A172 (cell line): Measurements from ENCODE around the gene SLC44A2. TPM values are rescaled to one million over a fixed set of nuclear protein-coding genes. Genes with fewer than 3 reads are reported as not detected.
A peak's percentile ranks its signal among the peaks of the same experiment; 100 is the strongest.

Source experiments
- DNase-seq: peaks from one replicate; pipeline ENCODE4 v3.0.0-alpha.2; 2015; ENCODE audit warnings: low spot score
- total RNA-seq: library from RNA; depleted of rRNA; stranded (reverse); fragments of >200 nt; shearing (Covaris generic); gene quantifications from 2 replicates; pipeline ENCODE4 v1.2.3, GENCODE V29; 2014; rRNA removed

SLC44A2 gene
- total RNA-seq, result 54.9 and 327 TPM in 2 replicates

DNA sequence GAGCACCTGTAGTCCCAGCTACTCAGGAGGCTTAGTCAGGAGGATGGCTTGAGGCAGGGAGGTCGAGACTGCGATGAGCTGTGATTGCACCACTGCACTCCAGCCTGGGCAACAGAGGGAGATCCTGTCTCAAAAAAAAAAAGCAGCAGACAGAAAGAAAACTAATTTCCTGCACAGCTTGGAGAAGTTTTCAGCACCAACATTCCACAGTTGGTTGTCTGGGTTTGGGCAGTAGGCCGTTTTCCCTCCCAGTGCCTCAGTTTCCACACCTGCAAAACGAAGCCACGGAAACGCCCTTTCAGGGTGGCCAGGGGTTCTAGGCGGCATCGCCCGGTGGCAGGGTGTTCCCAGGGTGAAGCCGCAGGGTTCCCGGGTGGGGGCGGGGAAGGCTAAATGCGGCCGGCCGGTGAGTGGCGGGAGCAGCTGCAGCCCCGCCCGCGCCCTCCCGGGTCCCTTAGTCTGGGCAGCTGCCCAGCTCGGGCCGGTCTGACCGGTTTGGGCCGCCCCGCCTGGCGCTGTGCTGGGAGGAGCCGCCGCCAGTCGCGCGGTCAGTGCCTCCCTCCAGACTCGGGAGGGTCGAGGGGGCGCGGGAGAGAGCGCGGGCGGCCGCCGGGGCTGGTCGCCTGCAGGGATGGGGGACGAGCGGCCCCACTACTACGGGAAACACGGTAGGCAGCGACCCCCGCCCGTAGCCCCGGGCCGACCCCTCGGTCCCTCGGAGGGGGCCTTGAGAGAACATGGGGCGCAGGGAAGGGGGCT, at the start of gene SLC44A2:
Gene SLC44A2 (plus strand): TSS at position 551 of the 759 bp plus-strand sequence. CDS start 81 bp downstream, at position 632.
- peak; percentile 63 for DNase-seq

DNA sequence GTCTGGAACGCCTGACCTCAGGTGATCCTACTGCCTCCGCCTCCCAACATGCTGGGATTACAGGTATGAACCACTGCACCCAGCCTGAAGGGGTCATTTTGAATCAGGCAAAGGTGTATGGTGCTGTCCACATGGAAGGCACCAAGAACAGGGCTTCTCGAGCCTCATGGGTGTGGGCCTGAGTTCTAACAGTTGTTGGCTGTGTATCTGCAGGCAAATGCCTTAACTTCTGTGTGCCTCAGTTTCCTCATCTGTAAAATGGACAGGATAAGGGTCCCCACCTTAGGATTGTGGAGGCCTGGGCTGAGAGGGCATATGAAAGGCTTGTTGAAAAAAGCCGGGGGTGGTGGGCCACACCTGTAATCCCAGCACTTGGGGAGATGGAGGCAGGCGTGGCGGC, 47.4 kb upstream of the SLC44A2 start:
- DNase-seq, result no peak

DNA sequence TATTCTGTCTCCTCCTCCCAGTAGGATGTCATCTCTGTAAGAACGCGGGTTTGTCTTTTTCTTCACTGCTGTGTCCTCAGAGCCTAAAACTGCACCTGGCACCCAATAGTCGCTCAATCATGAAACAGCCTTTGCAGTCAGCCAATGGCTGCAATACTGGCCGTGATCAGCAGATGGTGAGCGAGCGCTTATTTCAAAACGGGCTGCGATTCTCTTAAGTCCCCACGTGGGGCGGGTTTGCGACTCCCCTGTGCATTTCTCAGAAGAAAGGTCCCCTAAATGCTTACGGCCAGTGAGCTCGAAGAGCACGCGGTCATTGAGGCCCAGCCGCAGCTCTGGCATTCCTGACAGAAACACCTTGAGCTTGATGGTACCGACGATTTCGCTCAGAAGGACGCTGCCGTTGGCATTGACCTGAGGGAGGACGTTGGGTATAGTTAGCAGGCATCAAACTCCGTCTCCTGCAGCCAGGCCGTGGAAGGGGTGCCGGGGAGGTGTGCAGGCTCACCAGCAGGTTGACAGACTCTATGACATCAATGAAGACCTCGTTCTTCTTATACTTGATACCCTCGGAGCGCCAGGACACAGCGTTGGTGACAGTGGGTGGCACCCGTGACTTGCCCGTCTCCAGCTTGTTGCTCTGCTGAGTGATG, 44.2 kb upstream of the SLC44A2 start:
- DNase-seq, result peak; percentile 90

DNA sequence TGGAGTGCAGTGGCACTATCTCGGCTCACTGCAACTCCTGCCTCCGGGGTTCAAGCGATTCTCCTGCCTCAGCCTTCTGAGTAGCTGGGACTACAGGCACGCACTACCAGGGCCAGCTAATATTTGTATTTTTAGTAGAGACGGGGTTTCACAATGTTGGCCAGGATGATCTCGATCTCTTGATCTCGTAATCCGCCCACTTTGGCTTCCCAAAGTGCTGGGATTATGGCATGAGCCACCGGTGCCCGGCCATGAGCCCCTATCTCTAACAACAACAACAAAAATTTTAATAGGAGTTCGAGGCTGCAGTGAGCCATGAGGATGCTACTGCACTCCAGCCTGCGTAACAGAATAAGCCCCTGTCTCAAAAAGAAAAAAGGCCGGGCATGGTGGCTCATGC, 43.3 kb upstream of the SLC44A2 start:
- DNase-seq, result no peak

DNA sequence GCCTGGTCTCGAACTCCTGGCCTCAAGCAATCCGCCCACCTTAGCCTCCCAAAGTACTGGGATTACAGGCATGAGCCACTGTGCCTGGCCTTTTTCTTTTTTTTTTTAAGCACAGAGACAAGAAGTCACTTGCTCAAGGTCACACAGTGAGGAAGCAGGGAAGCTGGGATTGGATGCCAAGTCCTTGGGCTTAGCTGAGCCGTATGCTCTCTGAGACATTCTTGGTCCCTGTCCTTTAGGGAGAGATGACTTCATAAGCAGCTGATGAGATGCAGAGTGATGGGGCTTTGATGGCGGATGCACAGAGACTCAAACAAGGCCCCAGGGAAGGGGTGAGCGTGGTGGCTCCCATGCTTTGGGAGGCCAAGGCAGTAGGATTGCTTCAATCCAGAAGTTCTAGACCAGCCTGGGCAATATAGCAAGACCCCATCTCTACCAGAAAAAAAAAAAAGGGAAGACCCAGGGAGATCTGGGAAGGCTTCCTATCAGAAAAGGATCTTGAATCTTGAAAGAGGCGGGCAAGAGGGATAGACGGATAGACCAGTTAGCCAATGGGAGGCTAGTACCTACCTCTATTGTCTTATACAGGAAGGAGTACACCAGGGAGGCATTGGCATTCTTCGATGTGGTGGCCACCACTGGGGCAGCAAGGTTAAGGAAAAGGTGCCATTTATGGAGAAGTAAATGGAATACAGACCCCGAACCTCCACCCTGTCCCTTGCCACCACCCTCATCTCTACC, 42.1 kb upstream of the SLC44A2 start:
- DNase-seq, result peak; percentile 29

DNA sequence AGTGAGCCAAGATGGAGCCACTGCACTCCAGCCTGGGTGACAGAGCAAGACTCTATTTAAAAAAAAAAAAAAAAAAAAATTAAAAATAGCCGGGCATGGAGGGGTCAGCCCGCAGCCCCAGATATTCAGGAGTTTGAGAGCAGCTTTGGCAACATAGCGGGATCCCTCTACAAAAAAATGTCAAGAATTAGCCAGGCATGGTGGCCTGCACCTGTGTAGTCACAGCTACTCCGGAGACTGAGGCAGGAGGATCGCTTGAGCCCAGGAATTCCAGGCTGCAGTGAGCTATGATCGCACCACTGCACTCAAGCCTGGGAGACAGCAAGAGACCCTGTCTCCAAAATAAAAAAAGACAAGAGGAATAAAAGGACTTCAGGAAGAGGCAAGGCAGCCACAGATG, 39.0 kb upstream of the SLC44A2 start:
- no peak for DNase-seq

DNA sequence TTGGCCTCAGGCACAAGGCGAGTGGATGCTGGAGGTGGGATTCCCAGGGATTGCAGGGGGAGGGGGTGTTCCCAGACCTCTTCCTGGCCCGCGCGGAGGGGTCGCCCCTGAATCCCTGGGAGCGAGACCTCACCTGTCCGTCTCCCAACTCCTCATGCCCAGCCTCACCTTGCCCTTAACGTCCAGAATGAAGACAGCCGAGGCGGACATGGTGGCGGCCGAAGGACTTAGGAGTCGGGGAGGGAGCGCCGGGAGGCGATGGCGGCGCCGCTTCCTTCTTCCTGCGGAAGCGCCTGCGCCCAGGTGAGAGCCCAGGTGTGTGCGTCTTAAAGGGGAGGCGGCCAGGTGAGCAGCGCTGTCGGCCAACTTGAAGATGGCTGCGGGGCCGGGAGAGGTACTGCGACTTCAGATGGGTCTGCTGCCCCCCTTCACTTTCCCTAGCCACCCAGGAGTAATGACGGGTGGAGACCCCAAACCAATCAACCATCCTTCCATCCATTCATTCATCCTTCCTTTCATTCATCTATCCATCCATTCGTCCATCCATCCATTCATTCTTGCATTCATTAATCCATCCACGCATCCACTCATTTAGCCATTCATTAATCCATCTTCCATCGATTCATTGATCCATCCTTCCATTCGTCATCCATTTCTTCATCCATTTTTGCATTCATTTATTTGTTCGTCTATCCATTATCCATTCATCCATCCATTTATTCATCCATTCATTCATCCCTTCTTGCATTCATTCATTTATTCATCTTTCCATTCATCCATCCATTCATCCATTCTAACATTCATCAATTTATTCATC, 38.1 kb upstream of the SLC44A2 start, which contains the start of gene AP1M2:
Gene AP1M2 (minus strand): TSS at position 291 of the 817 bp plus-strand sequence. CDS start 81 bp downstream, at position 210.
- DNase-seq, result no peak

DNA sequence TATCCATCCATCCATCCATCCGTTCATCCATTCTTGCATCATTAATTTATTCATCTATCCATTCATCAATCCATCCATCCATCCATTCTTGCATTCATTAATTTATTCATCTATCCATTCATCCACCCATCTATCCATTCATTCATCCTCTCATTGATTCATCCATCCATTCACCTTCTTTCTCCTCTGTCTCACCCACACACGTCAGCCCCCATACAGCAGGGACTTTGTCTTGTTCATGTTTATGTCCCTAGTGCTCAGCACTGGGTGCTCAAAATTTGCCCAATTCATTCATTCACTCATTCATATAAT, 37.6 kb upstream of the SLC44A2 start:
- no peak for DNase-seq

DNA sequence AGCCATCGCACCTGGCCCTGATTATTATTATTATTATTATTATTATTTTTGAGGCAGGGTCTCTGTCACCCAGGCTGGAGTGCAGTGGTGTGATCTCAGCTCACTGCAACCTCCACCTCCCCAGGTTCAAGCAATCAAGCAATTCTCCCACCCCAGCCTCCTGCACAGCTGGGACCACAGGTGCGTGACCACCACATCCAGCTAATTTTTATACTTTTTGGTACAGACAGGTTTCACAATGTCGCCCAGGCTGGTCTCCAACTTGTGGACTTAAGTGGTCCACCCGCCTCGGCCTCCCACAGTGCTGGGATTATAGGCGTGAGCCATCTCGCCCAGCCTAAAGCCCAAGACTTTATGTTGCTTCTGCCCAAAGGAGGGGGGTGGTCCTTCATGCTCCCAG, 32.2 kb upstream of the SLC44A2 start:
- no peak for DNase-seq

DNA sequence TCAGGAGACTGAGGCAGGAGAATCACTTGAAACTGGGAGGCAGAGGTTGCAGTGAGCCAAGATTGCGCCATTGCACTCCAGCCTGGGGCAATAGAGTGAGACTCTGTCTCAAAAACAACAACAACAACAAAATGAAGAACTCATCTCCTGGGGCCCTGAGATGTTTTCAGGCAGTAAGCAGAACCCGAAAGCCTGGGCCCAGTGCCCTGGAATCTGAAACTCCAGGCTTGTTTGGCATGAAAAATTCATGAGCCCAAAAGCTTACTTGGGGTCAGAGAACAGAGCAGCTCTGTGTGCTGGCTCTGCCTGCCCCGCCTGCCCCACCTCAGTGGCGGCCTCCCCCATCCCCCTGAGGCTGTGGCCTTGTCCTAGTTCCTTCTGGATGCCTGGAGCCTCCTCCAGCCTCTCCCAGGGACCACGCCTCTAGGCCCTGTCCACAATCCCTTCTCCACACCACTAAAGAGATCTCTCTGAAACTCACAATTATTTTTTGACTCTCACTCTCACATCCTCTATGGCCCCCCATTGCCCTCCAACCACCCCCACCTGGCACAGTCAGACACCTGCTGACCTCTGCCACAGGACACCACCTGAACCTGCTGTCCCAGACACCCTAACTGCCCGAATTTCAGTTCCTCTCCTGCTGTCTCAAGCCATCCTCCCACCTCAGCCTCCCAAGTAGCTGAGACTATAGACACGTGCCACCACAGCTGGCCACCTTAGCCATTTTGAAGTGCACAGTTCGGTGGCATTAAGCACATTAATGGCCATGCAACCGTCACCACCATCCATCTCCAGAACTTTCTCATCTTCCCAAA, 31.3 kb upstream of the SLC44A2 start:
- DNase-seq, result no peak

DNA sequence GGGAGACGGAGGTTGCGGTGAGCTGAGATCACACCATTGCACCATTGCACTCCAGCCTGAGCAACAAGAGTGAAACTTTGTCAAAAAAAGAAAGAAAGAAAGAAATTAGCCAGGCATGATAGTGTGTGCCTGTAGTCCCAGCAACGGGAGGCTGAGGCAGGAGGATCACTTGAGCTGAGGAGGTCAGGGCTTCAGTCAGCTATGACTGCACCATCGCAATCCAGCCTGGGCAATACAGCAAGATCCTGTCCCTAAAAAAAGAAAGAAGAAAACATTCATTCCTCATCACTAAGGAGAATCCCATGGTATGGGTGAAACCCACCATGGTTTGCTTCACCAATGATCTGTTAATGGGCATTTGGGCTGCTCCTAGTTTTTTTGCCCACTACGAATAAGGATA, 25.2 kb upstream of the SLC44A2 start:
- DNase-seq, result no peak

DNA sequence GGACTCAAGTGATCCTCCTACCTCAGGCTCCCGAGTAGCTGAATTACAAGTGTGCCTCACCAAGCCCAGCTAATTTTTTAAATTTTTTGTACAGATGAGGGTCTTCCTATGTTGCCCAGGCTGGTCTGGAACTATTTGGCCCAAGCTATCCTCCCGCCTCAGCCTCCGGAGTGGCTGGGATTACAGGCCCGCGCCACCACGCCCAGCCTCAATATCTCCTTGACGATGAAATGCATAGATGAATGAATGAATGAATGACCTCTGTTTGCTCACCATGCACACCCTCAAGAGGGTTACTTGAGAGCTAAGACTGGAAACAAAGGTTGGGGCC, 23.4 kb upstream of the SLC44A2 start:
- DNase-seq, result no peak

DNA sequence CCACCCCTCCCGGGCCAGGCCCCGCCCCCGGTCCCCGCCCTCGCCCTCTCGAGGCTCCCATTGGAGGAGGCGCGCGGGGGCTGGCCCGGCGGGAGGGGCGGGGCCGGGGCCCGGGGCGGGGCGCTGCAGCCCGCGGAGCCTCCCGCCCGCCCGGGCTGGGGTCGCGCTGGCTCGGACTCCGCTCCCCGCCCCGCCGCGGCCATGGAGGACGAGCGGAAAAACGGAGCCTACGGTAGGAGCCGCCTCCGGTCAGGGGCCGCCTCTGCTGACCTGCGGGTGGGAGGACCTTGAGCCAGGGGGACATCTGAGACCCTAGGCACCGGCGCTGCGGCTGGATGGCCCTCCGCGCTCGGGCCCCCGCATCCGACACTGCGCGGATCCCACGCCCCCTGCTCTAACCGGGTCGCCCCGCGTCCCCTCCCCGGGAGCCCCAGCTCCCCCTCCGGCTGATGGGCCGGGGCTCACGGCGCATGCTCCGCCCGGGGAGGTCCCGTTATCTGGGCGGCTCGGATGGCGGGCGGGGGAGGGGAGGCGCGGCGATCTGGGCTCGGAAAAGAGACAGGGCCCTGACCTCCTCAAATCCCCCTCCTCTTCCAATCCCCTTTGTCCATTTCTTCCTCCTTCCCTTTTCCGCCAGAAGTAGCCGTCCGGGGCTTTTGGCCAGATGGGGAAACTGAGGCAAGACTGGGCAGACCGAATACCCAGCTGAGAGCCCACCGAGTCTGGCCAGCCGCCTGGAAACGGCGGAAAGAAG, 22.8 kb upstream of the SLC44A2 start:
- DNase-seq, result peak; percentile 44

DNA sequence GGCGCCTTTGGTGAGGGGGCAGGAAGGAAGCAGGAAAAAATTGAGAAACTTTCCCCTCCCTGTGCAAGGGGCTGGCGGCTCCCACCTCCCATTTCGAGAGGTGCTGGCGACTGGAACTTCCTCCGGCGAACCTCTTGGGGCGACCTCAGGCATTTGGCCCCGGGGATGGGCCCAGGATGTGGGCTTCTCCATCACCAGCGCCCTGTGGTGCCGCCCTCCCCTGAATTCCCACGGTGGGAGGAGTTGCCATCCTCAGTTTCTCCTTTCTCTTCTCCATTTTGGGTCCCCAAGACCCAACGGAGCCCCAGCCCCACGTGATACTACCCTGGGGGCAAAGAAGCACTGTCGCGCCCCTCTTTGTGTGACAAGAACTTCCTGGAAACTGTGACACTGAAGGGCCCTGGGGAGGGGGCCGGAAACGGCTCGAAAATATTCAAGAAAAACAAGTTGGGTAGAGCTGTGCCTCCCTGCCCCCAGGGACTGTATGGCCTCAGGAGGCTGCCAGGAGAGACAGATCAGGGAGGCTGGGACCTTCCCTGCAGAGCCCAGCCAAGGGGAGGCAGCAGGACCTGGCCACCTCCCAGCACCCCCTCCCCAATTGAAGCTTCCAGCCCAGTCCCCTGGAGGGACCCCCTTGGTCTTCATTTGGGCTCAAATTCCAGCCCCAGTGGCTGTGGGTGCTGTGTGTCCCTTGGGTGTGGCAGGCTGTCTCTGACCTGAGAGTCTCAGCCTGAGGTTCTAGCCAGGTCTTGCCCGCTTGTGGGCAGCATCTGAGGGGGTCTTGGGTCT, 22.1 kb upstream of the SLC44A2 start:
- no peak for DNase-seq

DNA sequence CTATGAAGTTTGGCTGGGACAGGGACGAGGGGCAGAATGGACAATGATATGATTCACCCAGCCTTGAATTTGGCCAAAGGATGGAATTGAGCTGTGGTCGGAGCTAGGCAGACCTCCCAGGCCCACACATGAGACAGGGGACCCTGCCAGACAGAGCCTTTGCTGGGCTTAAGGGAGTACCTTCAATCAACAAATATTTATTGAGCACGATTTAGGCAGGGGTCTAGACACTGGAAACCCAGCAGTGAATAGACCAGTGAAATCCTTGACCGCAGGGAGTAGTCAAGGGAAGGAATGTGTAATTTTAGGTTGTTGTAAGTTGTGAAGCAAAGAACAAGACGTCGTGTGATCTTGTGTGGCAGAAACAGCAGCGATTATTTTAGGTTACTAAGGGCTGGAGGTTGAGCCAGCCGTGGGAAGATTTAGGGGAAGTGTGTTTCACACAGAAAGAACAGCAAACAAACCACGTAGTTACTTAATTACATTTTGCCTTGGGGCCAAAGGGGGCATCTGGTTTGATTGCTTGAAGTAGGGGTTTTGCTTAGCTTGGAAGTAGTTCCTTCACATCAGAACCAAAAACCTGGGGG, 21.4 kb upstream of the SLC44A2 start:
- DNase-seq, result no peak

DNA sequence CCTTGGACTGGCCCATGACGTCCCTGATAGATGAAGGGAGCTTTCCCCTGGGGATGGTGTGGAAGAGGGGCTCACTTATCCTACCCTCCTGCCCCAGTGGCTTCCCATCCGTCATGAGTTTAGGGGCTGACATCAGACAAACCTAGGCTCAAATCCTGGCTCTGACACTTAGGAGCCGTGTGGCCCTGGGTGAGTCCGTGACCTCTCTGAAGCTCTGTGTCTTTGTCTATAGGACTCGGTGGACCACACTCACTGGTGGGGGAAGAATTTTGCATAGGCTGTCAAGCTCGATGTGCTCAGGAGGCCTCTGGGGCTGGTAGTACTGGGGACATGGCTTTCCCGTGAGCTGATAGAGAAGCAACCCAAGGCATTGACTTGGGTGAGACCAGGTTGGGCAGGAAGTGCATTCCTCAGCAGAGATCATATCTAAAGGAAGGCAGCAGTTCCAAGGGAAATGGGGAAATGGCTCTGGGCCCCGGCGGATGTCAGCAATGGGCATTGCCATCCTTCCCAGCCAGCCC, 20.8 kb upstream of the SLC44A2 start:
- DNase-seq, result peak; percentile 48

DNA sequence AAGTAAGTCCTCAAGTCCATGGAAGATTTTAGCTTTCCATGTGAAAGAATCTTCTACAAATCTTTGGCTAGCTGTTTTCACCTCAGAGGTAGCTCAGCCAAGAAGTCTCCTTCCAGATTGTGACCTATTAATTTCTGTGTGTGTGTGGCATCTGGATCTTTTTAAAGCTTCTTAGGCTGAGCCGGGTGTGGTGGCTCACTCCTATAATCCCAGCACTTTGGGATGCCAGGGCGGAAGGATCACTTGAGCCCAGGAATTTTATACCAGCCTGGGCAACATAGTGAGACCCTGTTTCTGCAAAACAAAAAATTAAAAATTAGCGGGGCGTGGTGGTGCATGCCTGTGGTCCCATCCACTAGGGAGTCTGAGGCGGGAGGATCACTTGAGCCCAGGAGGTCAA, 13.4 kb upstream of the SLC44A2 start:
- no peak for DNase-seq

DNA sequence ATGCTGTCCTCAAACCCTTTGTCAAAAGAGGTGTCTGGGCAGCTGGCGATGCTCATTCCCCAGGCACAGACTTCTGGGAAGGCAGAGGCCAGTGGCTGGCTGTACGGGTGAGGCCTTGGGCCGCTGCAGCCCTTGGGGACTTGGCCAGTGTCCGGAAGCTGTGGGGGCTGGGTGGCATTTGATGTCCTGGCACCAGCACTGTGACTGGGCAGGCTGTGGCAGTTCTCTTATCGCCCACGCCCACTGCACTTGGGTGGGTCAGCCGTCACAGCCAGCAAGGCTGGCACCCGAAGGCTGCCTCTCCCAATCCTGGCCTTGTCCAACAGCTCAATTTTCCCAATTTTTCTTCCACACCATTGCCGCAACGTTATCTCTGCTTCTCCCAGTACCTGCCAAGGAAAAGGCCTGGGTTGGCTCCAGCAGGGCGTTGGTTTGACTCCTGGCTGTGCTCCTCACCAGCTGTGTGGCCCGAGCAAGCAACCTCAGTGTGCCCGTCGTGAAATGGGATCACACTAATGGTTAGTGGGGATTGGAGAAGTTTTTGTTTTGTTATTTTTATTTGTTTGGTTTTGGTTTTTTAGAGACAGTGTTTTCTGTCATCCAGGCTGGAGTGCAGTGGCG, 12.7 kb upstream of the SLC44A2 start:
- DNase-seq, result no peak
